Stimulated activated CD4-positive, alpha-beta T cell treated with anti-CD3 and anti-CD28 coated beads, Interleukin-2, amount 100 ng/mL, for 48 hours (primary cell): Measurements from ENCODE around the gene DPH7.
"Not testable (repeated sequence)": the region's sequence is repeated elsewhere in the genome, so short reads cannot be mapped to it uniquely, and the experiment has no call there.

ENCODE experiments used
- DNase-seq, 2 donors: peaks; one replicate each; pipeline ENCODE4 v3.0.0-alpha.2; 2020

DPH7 gene

GRCh38 chr9:137545123-137545522, 33.6 kb downstream of the DPH7 start:
- no peak for DNase-seq

DNA sequence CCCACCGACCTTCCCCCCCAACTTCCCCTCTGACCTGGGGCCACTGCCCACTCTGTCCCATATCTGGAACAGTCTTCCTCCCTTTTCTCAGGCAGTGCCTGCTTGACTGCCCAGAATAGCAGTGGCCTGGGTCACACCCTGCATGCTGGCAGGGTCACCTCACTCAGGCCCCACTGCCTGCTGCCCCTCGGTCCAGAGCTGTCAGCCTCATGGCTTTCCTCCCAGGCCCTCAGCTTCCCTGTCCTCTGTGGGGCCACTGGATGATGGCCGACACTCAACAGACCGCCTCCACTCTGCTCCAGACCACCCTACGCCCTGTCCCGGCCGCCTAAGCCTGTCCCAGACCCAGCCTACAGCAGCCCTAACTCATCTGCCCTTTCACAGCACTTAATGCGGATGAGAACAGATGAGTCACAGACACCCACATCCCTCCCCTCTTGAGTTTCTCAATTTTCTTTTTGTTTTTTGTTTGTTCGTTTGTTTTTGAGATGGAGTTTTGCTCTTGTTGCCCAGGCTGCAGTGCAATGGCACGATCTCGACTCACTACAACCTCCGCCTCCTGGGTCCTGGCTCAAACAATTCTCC, 34.5 kb downstream of the DPH7 start:
- DNase-seq = no peak

GRCh38 chr9:137543237-137543963, 35.3 kb downstream of the DPH7 start:
- no peak for DNase-seq

- DNase-seq = no peak
Observed at GRCh38 chr9:137542486-137542885, 36.2 kb downstream of the DPH7 start.

- no peak for DNase-seq
Observed at GRCh38 chr9:137540536-137540935, 38.2 kb downstream of the DPH7 start.

DNA sequence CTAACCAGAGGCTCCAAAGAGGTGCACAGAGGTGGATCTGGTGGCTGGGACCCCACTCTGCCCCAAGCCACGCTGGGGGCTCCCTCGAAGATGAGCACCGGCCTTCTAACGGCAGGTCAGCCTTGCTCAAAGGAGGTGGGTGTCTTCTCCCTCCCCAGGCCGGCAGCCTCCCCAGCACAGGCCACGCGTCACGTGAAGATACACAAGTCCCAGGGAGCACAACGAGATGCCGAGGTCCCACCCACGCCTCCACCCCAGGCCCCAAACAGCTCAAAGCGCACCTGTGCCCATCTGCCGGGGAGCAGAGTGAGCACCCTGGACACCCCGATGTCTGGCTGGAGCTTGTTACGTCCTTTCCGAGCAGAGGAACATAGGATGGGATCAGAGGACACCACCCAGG, 40.7 kb downstream of the DPH7 start:
- DNase-seq = no peak

GRCh38 chr9:137536594-137537131, 42.1 kb downstream of the DPH7 start:
- DNase-seq = not testable (repeated sequence)

DNA sequence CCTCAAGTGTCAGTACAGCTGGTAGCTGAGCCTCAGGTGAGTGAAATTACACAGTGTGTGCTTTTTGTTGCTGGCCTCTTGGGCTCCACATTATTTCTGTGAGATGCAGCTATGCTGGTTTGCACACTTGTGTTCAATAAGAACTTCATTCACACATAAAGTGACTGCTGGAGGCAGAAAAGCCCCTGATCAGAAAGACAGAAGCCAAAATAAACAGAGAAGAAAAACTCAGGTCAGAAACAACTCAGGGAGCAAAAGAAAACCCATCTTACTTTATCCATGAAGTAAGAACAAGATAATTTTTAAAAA, 43.7 kb downstream of the DPH7 start:
- no peak for DNase-seq

DNA sequence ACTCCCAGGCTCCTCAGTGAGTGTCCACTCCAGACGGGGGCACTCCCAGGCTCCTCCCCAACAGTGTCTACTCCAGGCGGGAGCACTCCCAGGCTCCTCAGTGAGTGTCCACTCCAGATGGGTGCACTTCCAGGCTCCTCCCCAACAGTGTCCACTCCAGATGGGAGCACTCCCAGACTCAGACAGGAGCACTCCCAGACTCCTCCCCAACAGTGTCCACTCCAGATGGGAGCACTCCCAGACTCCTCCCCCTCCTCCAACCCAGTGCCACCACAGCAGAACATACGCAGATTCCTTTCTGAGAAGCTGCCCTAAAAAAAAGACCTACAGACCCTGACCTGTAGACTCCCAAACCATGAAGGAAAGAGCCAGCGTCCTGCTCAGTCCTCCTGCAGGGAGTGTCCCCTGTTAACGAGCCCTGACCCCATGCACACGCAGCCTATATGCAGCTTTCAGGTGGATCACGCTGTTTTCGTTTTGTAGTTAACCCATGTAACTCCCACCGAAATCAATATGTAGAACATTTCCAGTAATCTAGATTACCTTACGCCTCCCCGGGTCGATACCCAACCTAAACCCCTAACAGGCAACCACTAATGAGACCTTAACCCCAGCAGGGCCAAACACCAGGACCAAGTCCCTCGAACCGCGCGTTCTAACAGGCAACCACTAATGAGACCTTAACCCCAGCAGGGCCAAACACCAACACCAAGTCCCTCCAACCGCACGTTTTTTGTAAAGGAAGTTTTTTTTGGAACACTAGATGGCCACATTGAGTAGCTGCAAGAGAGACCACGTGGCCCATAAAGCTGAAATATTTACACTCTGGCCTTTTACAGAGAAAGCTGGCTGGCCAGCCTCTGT, 44.2 kb downstream of the DPH7 start:
- DNase-seq = no peak

DNA sequence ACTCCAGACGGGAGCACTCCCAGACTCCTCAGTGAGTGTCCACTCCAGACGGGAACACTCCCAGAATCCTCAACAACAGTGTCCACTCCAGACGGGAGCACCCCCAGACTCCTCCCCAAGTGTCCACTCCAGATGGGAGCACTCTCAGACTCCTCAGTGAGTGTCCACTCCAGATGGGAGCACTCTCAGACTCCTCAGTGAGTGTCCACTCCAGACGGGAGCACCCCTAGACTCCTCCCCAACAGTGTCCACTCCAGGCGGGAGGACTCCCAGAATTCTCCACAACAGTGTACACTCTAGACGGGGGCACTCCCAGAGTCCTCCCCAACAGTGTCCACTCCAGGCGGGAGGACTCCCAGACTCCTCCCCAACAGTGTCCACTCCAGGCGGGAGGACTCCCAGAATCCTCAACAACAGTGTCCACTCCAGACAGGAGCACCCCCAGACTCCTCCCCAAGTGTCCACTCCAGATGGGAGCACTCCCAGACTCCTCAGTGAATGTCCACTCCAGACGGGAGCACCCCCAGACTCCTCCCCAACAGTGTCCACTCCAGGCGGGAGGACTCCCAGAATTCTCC, 45.7 kb downstream of the DPH7 start:
- DNase-seq = not testable (repeated sequence)

DNA sequence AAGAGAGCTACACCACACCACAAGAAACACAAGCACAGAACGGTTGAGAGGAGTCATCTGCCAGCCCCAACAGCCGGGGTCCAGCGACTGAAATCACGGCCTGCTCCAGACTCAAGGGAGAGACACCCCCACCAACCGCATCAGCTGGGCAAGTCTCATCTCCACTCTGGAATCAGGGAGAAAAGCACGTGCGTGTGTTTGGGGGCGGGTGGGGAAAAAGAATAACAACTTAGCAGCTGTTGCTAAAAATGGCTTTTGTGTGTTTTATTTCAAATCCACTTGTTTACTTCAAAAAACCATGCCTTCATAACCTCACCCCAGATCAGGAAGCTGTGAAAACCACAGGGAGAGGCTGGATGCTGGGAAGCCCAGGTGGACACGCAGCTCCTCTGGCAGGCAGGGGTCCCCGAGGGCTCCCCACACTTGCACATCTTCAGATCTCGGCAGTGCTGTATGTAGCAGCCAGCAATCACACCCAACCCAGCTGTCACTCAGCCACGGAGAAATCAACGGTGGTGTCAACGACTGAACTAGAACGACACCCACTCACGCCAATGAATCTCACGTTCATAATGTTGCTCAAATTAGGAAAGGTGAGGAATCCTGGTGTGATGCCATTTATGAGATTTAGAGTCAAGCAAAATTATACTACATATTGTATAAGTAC, 47.5 kb downstream of the DPH7 start:
- DNase-seq = no peak

GRCh38 chr9:137530331-137530730, 48.4 kb downstream of the DPH7 start:
- DNase-seq = no peak

DNA sequence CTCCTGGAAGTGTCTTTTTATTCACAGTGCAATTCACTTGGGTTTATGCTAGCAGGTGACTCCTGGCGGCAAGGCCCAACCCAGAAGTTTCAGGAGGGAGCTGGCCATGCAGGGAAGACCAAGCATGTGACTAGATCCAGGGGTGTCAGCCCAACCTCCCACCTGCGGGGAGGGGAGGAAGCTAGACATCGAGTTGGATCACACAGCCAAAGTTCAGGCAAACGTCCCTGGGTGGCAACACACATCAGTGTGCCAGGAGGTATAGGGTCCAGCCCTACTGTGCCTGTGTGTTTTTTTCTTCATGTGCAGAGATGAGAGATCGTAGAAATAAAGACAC, 53.8 kb downstream of the DPH7 start:
- no peak for DNase-seq

- no peak for DNase-seq
Observed at GRCh38 chr9:137524161-137524980, 54.4 kb downstream of the DPH7 start.

- no peak for DNase-seq
Observed at GRCh38 chr9:137522746-137523455, 55.8 kb downstream of the DPH7 start.

- DNase-seq = no peak
Observed at GRCh38 chr9:137521405-137521985, 57.2 kb downstream of the DPH7 start.

DNA sequence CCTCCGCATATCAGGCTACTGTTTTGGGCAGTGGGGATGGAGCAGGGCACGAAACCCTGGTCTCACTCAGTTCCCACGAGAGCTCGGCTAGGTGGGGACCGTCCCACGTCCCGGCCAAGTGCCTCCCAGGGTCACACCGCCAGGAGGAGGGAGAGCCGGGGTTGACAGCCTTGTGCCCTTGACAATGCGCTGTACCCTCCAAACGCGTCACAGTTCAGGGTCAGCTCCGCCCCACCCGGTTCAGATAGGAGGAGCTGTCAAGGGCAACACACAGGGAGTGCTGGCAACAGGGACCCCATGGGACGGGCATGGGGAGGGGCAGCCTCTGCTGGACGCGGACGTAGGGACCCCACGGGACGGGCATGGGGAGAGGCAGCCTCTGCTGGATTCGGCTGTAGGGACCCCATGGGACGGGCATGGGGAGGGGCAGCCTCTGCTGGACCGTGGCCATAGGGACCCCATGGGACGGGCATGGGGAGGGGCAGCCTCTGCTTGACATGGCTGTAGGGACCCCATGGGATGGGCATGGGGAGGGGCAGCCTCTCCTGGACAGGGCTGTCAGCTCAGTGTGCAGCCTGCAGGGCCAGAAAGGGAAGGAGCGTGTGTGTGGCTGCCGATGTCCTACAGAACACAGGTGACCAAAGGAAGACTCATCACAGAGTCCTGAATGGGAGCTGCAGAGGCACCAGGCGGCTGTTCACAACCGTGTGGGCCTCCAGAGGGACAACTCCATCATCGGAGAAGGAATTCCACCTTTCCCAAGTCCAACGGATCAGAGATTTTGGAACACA, 57.9 kb downstream of the DPH7 start:
- no peak for DNase-seq

DNA sequence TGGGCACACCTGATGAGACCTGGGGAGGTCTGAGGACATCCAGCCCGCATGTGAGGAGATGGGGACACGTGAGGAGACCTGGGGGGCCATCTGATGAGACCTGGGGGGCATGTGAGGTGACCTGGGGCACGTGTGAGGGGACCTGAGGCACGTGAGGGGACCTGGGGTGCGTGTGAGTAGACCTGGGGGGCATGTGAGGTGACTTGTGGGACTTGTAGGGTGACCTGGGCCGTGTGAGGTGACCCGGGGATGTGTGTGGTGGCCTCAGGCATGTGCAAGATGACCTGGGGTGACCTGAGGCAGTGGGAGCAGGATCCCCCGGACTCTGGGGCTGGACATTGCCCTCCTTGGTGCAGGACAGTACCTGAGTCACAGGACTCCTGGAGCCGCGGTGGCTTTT, 59.2 kb downstream of the DPH7 start:
- no peak for DNase-seq

- DNase-seq = not testable (repeated sequence)
Observed at GRCh38 chr9:137518661-137519459, 59.9 kb downstream of the DPH7 start.
